Subcutaneous preadipocyte (primary cell): Measurements from ENCODE around the gene SELENOO. TPM values are rescaled to one million over a fixed set of nuclear protein-coding genes. Genes with fewer than 3 reads are reported as not detected.

Source experiments
- total RNA-seq: library from RNA; depleted of rRNA; stranded (reverse); fragments of >200 nt; gene quantifications from 2 replicates; pipeline ENCODE4 v1.2.3, GENCODE V29; 2012

The SELENOO gene
- total RNA-seq, result 19.5 and 22.3 TPM in 2 replicates

GRCh38 chr22:50200461-50201190 lies at the start of gene SELENOO:
Gene SELENOO, plus strand, starts transcription at chr22:50201011. Its CDS starts 26 bp downstream, at chr22:50201037.

GRCh38 chr22:50170453-50171318 lies 30.1 kb upstream of the SELENOO start, which contains the start of gene PANX2:
Gene PANX2, plus strand, starts transcription at chr22:50170731. Its CDS starts 0 bp downstream, at chr22:50170731.

GRCh38 chr22:50185375-50186087 lies 15.3 kb upstream of the SELENOO start, which contains the start of gene TRABD:
Gene TRABD, plus strand, starts transcription at chr22:50185913. Its CDS starts 7,148 bp downstream, at chr22:50193061.

GRCh38 chr22:50244420-50245213 lies 43.8 kb downstream of the SELENOO start, which contains the start of gene TUBGCP6:
Gene TUBGCP6, minus strand, starts transcription at chr22:50245023. Its CDS starts 564 bp downstream, at chr22:50244459.

GRCh38 chr22:50250555-50251476 lies 50.0 kb downstream of the SELENOO start, which contains the start of gene HDAC10:
Gene HDAC10, minus strand, starts transcription at chr22:50251265. Its CDS starts 233 bp downstream, at chr22:50251032.

GRCh38 chr22:50261615-50262459 lies 61.0 kb downstream of the SELENOO start, which contains the start of gene MAPK12:
Gene MAPK12, minus strand, starts transcription at chr22:50261683. Its CDS starts 174 bp downstream, at chr22:50261509.

Other genes with a start within 250 kb of the SELENOO start
- 30.5 and 35.4 TPM in 2 replicates for gene PIM3, start 240.2 kb upstream of the SELENOO start, total RNA-seq
- not detected in 2 replicates for gene IL17REL, start 188.2 kb upstream of the SELENOO start, total RNA-seq
- gene TTLL8, start 142.7 kb upstream of the SELENOO start, total RNA-seq, result not detected in 2 replicates
- not detected in 2 replicates for gene MLC1, start 115.6 kb upstream of the SELENOO start, total RNA-seq
- 0.37 and 0.59 TPM in 2 replicates for gene MOV10L1, start 111.0 kb upstream of the SELENOO start, total RNA-seq
- under 0.01 and 0.37 TPM in 2 replicates for gene PANX2, start 30.3 kb upstream of the SELENOO start, total RNA-seq
- 24.3 and 34.2 TPM in 2 replicates for gene TRABD, start 15.1 kb upstream of the SELENOO start, total RNA-seq
- gene TUBGCP6, start 44.0 kb downstream of the SELENOO start, total RNA-seq, result 27.9 and 28.5 TPM in 2 replicates
- 19.1 and 22.5 TPM in 2 replicates for gene HDAC10, start 50.3 kb downstream of the SELENOO start, total RNA-seq
- 24.3 and 34.8 TPM in 2 replicates for gene MAPK12, start 60.7 kb downstream of the SELENOO start, total RNA-seq
- gene MAPK11, start 69.4 kb downstream of the SELENOO start, total RNA-seq, result 2.5 and 4.4 TPM in 2 replicates
- gene PLXNB2, start 106.6 kb downstream of the SELENOO start, total RNA-seq, result 81.7 and 93.0 TPM in 2 replicates
- 0.39 and 2.2 TPM in 2 replicates for gene DENND6B, start 126.0 kb downstream of the SELENOO start, total RNA-seq
- 41.2 and 48.7 TPM in 2 replicates for gene PPP6R2, start 142.3 kb downstream of the SELENOO start, total RNA-seq